HG03457 (cell line): Measurements from ENCODE around the gene GIGYF2.
"Not testable (repeated sequence)": the region's sequence is repeated elsewhere in the genome, so short reads cannot be mapped to it uniquely, and the experiment has no call there.

Experiments
- ATAC-seq: cut with Tn5 transposase; IDR thresholded peaks from one replicate; pipeline ENCODE4 v1.9.1; 2021; ENCODE audit warnings: moderate number of reproducible peaks; ENCODE audit not compliant: unreplicated experiment

The GIGYF2 gene, protein sequence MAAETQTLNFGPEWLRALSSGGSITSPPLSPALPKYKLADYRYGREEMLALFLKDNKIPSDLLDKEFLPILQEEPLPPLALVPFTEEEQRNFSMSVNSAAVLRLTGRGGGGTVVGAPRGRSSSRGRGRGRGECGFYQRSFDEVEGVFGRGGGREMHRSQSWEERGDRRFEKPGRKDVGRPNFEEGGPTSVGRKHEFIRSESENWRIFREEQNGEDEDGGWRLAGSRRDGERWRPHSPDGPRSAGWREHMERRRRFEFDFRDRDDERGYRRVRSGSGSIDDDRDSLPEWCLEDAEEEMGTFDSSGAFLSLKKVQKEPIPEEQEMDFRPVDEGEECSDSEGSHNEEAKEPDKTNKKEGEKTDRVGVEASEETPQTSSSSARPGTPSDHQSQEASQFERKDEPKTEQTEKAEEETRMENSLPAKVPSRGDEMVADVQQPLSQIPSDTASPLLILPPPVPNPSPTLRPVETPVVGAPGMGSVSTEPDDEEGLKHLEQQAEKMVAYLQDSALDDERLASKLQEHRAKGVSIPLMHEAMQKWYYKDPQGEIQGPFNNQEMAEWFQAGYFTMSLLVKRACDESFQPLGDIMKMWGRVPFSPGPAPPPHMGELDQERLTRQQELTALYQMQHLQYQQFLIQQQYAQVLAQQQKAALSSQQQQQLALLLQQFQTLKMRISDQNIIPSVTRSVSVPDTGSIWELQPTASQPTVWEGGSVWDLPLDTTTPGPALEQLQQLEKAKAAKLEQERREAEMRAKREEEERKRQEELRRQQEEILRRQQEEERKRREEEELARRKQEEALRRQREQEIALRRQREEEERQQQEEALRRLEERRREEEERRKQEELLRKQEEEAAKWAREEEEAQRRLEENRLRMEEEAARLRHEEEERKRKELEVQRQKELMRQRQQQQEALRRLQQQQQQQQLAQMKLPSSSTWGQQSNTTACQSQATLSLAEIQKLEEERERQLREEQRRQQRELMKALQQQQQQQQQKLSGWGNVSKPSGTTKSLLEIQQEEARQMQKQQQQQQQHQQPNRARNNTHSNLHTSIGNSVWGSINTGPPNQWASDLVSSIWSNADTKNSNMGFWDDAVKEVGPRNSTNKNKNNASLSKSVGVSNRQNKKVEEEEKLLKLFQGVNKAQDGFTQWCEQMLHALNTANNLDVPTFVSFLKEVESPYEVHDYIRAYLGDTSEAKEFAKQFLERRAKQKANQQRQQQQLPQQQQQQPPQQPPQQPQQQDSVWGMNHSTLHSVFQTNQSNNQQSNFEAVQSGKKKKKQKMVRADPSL (N-terminal part only)

DNA sequence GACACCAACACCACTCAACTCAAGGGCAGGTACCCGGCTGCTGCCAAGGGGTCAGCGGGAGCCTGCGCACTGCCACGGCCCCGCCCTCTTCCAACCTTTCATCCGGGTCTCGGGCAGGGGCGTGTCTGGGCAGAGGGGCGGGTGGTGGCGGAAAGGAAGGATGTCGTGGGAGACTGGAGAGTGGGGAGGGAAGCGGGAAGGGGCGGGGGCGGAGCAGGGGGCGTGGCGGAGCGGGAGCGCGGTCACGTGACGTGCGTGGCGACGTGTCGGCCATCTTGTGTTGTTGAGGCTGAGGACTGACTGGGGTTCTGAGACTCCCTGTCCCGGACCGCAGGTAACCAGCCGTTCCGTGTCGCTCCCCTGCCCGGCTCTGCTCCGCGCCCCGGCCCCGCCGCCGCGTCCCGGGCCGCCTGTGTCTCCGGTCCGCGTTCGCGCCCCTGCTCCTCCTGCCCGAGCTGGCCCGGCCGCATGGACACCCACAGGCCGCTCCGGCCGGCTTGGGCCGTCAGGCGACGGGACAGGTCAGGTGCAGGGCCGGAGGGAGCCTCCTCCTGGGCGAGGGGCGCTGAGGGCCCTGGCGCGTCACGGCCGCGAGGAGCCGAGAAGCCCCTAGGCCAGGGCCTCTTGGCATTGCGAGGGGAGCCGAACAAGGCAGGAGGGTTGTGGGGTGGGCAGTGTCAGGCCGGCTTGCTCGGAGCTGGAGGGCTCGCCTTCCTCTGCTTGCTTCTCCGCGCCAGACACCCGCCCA lies at the start of gene GIGYF2:
Gene GIGYF2 (plus strand): TSS at position 273 of the 748 bp plus-strand sequence. CDS start 37,867 bp downstream, outside the sequence.
- peak; percentile 55 for ATAC-seq

DNA sequence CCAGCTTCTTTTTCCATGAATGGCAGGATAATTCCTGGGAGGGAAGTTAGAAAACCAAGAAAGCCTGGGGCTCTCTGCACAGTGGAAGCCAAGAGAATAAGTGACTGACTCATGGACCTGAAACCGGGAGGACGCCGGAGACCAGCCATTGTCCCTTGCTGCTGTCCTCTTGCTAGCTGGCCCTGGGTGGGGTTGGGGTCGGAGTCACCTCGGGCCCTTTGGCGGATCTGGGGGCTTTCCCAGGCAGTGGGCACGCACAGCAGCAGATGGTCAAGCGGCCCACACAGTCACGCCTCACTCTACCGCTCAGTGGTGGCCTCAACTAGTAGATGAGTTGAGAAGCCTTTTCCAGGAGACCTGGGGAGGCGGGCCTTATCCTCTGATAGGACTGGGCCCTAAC lies 48.1 kb upstream of the GIGYF2 start:
- no peak for ATAC-seq

DNA sequence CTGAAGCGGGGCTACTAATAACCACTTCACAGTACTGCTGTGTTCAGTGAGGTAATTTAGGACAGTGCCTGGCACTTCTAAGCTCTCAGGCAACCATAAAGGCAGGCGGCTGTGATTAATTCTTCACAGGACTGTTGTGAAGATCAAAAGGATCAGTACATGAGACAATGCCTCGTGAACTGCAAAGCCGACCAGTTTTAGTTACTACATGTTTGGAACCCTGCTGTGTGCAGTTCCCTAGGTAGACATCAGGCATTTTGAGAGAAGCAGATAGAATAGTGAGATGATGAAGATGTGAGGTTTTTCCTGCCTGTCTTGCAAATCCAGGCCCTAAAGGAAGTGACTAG lies 44.7 kb upstream of the GIGYF2 start:
- no peak for ATAC-seq

DNA sequence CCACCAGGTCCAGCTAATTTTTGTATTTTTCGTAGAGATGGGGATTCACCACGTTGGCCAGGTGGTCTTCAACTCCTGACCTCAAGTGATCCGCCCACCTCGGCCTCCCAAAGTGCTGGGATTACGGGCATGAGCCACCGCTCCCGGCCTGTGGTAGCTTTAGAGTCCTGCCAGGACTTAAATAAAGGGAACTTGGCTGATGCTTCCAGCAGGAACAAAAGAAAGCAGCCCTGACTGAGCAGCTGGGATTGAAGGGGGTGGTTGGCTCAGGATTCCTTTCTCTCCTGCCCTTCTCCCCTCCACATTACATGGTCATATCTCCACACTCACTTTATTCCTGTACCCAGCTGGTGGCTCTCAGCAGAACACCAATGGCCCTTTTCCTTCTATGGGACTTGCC lies 43.7 kb upstream of the GIGYF2 start:
- ATAC-seq: no peak

DNA sequence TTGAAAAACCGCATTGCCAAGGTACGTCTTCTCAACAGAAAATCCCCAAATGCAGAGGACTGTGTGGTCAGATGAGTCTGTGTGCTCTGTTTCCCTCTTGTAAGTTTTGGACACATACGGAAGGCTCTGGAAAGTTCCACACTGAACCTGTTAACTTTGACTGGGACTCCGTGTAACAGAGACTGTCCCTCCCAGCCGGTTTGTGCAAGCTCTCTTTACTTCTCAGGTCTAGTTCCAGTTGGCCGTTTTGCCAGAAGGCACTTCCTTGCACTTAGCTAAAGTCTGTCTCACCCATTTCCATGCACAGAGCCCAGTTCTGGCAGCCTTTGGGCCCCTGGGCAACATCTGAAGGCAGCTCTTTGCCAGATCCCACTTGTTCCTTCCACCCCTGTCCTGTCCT lies 41.7 kb upstream of the GIGYF2 start:
- ATAC-seq: no peak

DNA sequence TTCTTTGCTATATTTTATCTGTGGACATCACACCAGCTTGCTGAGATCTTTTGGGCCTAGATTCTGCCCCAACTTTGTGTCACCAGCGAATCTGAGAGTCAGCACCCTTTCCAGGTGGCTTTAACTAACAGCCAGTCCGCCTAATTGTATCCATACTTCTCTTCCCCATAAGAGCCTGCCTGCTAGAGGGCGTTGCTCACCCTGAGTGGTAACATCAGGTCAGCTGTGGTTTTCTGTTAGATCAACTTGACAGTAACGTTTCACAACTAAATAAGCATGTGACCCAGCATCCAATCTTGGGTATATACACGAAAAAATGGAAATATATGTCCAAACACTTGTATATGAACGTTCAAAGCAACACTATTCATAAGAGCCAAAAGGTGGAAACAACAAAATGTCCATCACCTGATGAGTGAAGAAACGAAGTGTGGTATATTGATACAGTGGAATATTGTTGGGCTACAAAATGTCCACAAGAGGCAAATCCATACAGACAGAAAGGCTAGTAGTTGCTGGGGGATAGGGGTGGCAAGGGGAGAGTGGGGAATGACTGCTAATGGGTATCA lies 38.8 kb upstream of the GIGYF2 start:
- ATAC-seq: no peak

DNA sequence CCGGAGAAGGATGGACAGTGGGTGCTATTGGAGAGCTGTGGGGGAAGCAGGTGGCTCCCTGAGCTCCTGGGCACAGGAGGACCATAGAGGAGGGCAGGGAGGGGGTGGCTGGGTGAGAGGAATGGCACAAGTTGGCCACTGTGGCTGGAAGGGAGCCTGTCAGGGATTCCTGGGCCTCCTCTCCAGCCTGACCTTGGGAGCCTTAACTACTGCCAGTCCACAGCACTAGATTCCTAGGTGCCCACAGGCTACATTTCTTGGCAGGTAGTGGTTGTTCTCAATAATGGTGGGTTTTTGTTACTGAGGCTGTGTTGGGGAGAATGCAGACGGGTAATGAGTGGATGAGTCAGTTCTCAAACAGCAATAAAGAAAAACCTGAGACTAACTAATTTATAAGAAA lies 37.8 kb upstream of the GIGYF2 start:
- ATAC-seq: no peak

DNA sequence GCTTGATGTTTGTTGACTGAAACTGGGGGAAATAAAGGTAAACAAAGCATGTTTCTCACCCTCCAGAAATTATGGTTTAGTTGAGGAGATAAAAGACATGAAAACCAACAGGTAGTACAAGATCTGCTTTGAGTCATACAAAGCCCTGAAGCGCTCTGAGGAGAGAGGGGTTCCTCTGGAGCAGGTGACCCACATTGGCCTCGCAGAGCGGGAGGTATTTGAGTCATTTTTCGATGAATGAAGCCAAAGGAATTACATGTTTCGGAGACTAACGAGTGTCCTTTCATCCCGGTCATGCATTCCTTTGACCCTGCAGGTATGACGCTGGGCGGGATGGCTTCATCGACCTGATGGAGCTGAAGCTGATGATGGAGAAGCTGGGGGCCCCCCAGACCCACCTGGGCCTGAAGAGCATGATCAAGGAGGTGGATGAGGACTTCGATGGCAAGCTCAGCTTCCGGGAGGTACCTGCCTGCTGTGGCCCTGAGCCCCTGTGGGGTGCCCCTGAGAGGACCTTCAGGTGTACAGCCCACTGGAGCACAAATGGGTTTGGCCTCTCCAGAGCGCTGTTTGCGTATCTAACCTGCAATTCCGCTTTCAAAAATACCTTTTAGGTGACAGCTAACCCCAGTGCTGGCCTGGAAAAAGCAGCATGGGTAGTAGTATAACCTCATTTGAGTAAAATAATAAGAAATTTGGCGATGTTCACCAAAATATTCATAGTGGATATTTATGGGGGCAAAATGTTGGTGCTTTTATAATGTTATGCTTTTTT lies 34.5 kb upstream of the GIGYF2 start:
- ATAC-seq: no peak

DNA sequence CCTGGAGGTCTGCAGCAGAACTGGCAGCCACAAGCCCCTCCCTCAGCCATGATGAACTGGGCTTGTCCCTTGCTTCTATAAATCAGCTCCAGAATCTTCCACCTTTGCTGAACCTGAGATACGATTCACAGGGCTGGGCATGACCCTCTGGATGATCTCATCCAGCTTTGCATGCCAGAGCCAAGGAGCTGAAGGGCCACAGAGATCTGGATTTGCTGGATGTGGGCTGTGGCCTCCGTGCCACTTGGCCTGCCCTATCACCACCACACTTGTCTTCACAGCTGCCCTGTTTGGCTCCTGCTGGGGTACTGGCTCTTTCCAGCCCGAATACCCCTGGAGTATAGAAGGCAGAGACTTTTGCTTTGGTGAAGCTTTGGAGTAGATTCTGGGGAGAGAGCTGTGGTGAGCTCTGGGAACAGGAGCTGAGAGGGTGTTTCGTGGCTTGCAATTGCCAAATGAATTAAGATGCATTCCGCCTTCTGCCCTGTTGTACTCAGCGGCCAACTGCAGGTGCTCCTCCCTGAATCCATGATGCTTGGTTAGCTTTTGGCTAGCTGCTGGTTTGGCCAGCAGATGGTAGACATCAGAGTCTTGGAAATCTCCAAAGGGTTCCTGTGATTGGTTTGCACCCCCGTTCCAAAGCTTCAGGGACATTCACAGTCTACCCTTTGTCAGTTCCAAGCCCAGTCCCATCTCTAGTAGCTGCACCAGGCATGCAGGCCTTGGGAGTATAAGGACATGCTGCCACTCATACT lies 30.9 kb upstream of the GIGYF2 start:
- ATAC-seq: no peak

DNA sequence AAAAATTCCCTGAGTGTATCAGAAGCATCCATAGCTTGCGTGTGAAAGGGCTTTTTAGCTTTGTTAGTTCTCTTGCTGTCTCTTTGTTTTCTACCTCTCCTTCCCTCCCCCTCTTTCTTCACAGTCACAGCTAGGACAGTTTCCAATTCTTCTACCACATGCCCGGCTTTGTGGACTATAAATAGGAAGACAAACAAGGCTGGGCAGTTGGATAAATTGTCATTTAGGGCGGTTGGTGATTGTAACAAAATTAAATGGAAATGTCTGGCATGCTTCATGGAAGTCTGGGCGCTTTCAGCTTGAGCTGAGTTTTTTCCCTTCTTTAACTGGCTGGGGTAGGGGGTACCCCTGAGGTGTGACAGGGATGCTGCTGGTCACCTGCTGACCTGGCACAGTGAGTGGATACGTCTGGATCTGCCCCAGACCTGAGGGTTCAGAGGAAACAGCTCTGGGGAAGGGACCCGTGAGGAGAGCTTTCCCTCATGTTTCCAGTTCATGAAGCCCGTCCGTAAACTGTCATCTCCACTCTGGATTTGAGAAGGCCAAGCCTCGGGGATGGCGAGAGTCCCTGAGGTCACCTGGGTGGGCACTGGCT lies 29.0 kb upstream of the GIGYF2 start:
- no peak for ATAC-seq

DNA sequence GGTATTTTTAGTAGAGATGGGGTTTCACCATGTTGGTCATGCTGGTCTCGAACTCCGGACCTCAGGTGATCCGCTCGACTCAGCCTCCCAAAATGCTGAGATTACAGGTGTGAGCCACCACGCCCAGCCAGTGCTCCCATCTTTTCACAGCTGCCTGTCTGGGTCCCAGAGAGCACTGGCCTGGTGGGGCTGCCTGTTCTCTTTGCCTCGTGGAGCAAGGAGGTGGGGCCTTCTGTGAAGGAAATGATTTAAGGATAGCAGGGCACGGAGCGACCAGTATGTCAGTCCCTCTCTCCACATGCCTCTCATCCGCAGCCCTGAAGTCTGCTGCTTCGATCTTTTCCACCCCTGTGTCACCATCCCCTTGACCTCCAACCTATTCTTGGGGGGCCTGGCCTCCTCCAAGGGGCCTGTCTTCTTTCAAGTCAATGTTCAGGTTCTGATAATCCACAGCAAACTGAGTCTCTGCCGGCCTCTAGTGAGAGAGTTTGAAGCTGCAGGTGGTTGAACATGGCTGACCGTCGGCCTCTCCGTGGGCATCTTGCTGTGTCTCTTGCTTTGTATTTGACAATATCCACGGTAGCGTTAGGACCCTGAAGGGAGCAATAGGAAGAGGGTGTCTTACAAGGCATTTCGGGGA lies 28.2 kb upstream of the GIGYF2 start:
- no peak for ATAC-seq

DNA sequence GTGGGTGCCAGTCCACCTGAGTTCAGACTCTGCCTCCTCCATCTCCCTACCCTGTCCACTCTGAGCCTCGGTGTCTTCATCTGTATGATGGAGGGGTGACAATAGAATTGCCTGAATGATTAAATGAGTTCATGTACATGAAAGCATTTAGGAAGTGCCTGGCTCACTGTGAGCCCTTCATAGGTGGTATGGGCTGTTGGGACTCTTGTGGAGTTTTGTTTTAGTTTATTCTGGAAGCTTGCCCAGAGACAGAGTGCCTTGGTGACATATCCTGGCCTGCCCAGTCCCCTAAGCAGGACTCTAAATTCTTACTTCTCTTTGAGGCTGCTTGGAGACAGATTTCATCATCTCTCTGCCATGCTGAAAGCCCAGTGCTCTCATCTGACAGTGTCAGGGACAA lies 24.5 kb upstream of the GIGYF2 start:
- no peak for ATAC-seq

DNA sequence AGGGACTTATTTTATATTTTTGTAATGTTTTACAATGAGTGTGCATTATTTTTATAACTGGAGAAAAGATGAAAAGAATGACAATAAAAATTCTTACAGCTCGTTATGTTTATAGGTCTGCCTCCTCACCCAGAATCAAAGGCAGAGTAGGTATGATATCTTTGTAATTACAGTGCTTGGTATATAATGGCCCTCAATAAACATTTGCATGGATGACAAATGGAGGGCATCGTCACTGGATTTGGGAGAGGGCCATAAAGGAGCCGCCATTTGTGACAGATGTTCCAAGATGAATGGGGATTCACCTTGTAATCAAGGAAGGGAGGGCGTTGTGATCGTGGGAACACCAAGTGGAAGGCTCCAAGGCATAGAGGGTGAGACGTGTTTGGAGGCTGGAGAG lies 22.6 kb upstream of the GIGYF2 start:
- no peak for ATAC-seq

DNA sequence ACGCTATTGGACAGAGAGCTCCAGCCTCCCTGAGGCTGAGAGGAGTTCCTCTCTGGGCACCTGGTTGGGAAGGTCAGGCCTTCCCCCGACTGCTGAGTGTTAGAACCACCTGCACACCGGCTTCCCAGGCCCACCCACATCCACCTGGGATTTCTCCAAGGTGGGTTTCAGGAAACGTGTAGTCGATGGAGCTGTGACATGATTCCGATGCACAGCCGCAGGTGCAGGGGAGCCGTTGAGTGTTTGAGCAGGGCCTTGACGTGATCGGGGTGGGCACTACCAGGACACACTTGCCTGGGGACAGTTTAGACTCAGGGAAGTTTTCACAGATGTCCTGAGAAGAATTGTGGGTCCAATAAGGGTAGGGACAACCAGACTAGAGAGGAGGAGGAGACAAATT lies 21.8 kb upstream of the GIGYF2 start:
- no peak for ATAC-seq

DNA sequence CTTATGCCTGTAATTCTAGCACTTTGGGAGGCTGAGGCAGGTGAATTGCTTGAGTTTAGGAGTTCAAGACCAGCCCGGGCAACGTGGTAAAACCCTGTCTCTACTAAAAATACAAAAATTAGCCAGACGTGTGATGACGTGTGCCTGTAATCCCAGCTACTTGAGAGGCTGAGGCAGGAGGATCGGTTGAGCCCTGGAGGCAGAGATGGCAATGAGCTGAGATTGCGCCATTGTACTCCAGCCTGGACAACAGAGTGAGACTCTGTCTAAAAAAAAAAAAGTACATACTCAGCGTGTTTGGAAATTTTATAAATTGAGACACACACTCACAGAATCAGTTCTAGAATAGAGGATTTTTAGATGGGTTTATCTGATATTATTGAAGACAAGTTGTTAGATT lies 17.1 kb upstream of the GIGYF2 start:
- no peak for ATAC-seq

DNA sequence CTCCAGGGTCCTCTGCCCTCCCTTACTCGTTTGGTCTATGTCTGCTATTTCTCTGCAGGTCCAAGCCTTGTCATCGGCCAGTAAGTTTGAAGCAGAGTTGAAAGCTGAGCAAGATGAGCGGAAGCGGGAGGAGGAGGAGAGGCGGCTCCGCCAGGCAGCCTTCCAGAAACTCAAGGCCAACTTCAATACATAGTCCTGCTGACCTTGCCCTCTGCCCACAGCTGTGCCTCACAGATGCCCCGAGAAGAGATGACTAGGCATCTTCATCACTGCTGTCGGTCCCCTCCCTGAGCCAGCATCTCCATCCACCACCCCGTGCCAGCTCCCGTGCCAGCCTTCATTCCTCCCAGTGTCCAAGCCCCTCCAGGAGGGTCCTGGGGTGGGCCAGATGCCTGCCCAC lies 15.6 kb upstream of the GIGYF2 start:
- ATAC-seq: no peak

DNA sequence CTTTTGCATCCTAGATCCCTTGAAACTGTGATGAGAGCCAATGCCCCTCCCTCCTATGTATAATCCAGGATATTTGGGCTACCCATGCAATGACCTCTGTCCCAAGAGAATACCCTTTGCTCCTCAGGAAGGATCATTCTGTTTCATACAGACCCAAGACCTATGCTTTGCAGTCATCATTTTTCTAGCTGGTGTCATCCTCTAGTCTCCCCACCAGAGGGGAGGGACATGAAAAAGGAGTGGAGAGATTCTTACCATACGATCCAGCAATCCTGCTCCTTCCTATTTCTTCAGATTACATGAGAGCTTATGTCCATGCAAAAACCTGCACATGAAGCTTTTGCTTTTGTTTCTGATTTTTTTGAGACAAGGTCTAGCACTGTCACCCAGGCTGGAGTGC lies 13.8 kb upstream of the GIGYF2 start:
- no peak for ATAC-seq

DNA sequence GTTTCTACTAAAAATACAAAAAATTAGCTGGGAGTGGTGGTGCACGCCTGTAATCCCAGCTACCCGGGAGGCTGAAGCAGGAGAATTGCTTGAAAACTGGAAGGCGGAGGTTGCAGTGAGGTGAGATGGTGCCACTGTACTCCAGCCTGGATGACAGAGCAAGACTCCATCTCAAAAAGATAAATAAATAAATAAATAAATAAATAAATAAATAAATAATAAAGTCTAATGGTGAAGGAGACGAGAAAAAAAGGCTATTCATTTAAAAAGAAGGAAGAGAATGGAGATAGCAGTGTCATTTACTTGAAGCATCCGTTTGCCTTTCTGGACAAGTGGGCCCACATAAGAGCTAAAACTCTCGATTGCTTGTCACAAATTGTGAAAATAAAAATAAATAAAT lies 11.7 kb upstream of the GIGYF2 start:
- not testable (repeated sequence) for ATAC-seq
